Endothelial cell of umbilical vein (primary cell): ENCODE data around the gene RETSAT. TPM values are rescaled to one million over a fixed set of nuclear protein-coding genes. Genes with fewer than 3 reads are reported as not detected.
"Not testable (repeated sequence)": the region's sequence is repeated elsewhere in the genome, so short reads cannot be mapped to it uniquely, and the experiment has no call there.

ENCODE experiments used
- BruUV-seq: library from RNA; stranded (reverse); fragments of 400-500 nt; replicated peaks from 2 replicates; lab custom pipeline; 2021; lab: Mats Ljungman, UMichigan
- CTCF ChIA-PET: fragments of 300-600, 350-600 bp; sonication (Branson Sonifier 250); formaldehyde crosslinking; loops from one replicate; lab custom pipeline; 2021; ENCODE audit warnings: antibody characterized with exemption, inconsistent platforms; lab: Charles Lee
- POLR2A ChIA-PET: fragments of 300-600, 350-600 bp; sonication (Branson Sonifier 250); formaldehyde crosslinking; loops from one replicate; lab custom pipeline; 2021; ENCODE audit warnings: antibody characterized with exemption, inconsistent platforms; lab: Charles Lee
- DNase-seq: peaks from one replicate; pipeline ENCODE4 v3.0.0-alpha.2; 2011; ENCODE audit warnings: low read depth, low spot score
- FAIRE-seq: peaks from 2 replicates; lab custom pipeline; 2011; peaks lifted over from hg19 to GRCh38; lab: Jason Lieb, UNC
- H2AFZ ChIP-seq: 2 replicates; pipeline ENCODE4 v1.6.0; 2012; ENCODE audit warnings: low read depth, low read length, control low read depth, inconsistent platforms
- H3K27ac ChIP-seq: 2 replicates; pipeline ENCODE4 v1.5.1; 2011; ENCODE audit warnings: low read depth, mild to moderate bottlenecking, control low read depth, low read length, moderate library complexity; ENCODE audit not compliant: insufficient read depth
- H3K27me3 ChIP-seq, 2 experiments: 2 replicates each; pipeline versions ENCODE4 v1.6.0 to v1.6.1; 2011; ENCODE audit warnings: low read length in 2 of 2, mixed read lengths in 1 of 2; ENCODE audit not compliant: control insufficient read depth in 2 of 2, insufficient read depth in 2 of 2
- H3K36me3 ChIP-seq, 2 experiments: 2 replicates in 1 of 2; 3 replicates in 1 of 2; pipeline ENCODE4 v1.5.1; 2011; ENCODE audit warnings: low read length in 2 of 2, mild to moderate bottlenecking in 1 of 2, moderate library complexity in 1 of 2; ENCODE audit not compliant: control insufficient read depth in 2 of 2, insufficient read depth in 2 of 2; ENCODE audit errors: extremely low read depth in 1 of 2
- H3K4me1 ChIP-seq: 3 replicates; pipeline ENCODE4 v1.5.1; 2011; ENCODE audit warnings: mild to moderate bottlenecking, low read length; ENCODE audit not compliant: control insufficient read depth, insufficient read depth; ENCODE audit errors: extremely low read depth
- H3K4me2 ChIP-seq: 2 replicates; pipeline ENCODE4 v1.6.1; 2011; ENCODE audit warnings: low read length, control low read depth, mixed read lengths; ENCODE audit not compliant: insufficient read depth
- H3K4me3 ChIP-seq, 3 experiments: fragments of 200-600 bp in 1 of 3; sonication (generic), shearing (Covaris generic) in 1 of 3; replicated peaks in 1 of 3; 2 replicates each; pipeline ENCODE4 v1.5.1; 2011 to 2016; ENCODE audit warnings: control low read depth in 3 of 3, low read length in 3 of 3, mild to moderate bottlenecking in 2 of 3, inconsistent platforms in 1 of 3, low read depth in 1 of 3, moderate library complexity in 1 of 3; ENCODE audit not compliant: insufficient read depth in 1 of 3
- H3K79me2 ChIP-seq: 2 replicates; pipeline ENCODE4 v1.6.0; 2012; ENCODE audit warnings: low read length, inconsistent platforms; ENCODE audit not compliant: control insufficient read depth, insufficient read depth
- H3K9ac ChIP-seq: replicated peaks from 2 replicates; pipeline ENCODE3; 2011; ENCODE audit warnings: low read length, control low read depth; ENCODE audit not compliant: insufficient read depth; ENCODE audit errors: extremely low read depth
- H3K9me1 ChIP-seq: replicated peaks from 3 replicates; pipeline ENCODE4 v1.6.0; 2011; ENCODE audit warnings: mild to moderate bottlenecking, low read length; ENCODE audit not compliant: control insufficient read depth, insufficient read depth; ENCODE audit errors: extremely low read depth
- H3K9me3 ChIP-seq: replicated peaks from 2 replicates; pipeline ENCODE4 v1.5.1; 2012; ENCODE audit warnings: low read length, inconsistent platforms; ENCODE audit not compliant: control insufficient read depth, insufficient read depth
- H4K20me1 ChIP-seq: replicated peaks from 2 replicates; pipeline ENCODE3; 2011; ENCODE audit warnings: mild to moderate bottlenecking, low read length; ENCODE audit not compliant: control insufficient read depth, insufficient read depth; ENCODE audit errors: extremely low read depth
- CTCF ChIP-seq, 2 donors: IDR thresholded peaks; 1 replicate in 1 of 2; 2 replicates in 1 of 2; pipeline ENCODE4 v1.5.1; 2011; ENCODE audit warnings: low read length in 2 of 2, mild to moderate bottlenecking in 2 of 2, moderate library complexity in 2 of 2, control low read depth in 1 of 2, inconsistent platforms in 1 of 2, low read depth in 1 of 2; ENCODE audit not compliant: insufficient read depth in 1 of 2; ENCODE audit errors: extremely low read depth in 1 of 2
- EZH2 ChIP-seq: IDR thresholded peaks from 2 replicates; pipeline ENCODE4 v1.6.1; 2012; ENCODE audit warnings: borderline replicate concordance, low read depth, mild to moderate bottlenecking, moderate library complexity, low read length, inconsistent platforms; ENCODE audit not compliant: severe bottlenecking
- FOS ChIP-seq: IDR thresholded peaks from 2 replicates; pipeline ENCODE4 v1.6.1; 2011; ENCODE audit warnings: mild to moderate bottlenecking, low read length, moderate library complexity, borderline replicate concordance; ENCODE audit not compliant: insufficient read depth
- GATA2 ChIP-seq: IDR thresholded peaks from 2 replicates; pipeline ENCODE4 v1.7.0; 2011; ENCODE audit warnings: low read depth, mild to moderate bottlenecking, moderate library complexity, mixed read lengths, low read length; ENCODE audit not compliant: insufficient read length, insufficient read depth
- JUN ChIP-seq: IDR thresholded peaks from 2 replicates; pipeline ENCODE4 v1.6.1; 2011; ENCODE audit warnings: borderline replicate concordance, low read depth; ENCODE audit not compliant: insufficient read length, insufficient read depth
- MAX ChIP-seq: IDR thresholded peaks from 2 replicates; pipeline ENCODE4 v1.6.1; 2011; ENCODE audit not compliant: insufficient read depth, insufficient read length
- MYC ChIP-seq: IDR thresholded peaks from one replicate; pipeline ENCODE4 v1.6.1; 2011; ENCODE audit warnings: mild to moderate bottlenecking, low read depth, low read length
- POLR2A ChIP-seq: IDR thresholded peaks from 2 replicates; pipeline ENCODE4 v1.6.1; 2012; ENCODE audit warnings: low read depth, mild to moderate bottlenecking, control low read depth, low read length
- POLR2AphosphoS5 ChIP-seq: IDR thresholded peaks from 2 replicates; pipeline ENCODE4 v1.6.1; 2012; ENCODE audit warnings: low read depth, mild to moderate bottlenecking, control low read depth, low read length, moderate library complexity; ENCODE audit not compliant: insufficient read depth
- dilution Hi-C: fragments of 300-500 bp; cut with MboI; formaldehyde crosslinking; loops from one replicate; pipeline ENCODE4 v1.15.0; 2019; ENCODE audit warnings: low sequenced_read_pairs; ENCODE audit not compliant: extremely low pct_ligation_motif_present
- intact Hi-C: fragments of 100-400 bp; cut with micrococcal nuclease; formaldehyde crosslinking; loops from one replicate; pipeline ENCODE4 v1.10.0; 2022
- polyA plus RNA-seq, 4 experiments: library from polyadenylated mRNA; depleted of rRNA in 3 of 4; stranded (reverse) in 3 of 4; unstranded in 1 of 4; fragments of >200 nt; gene quantifications; 2 replicates each; pipeline versions ENCODE4 v1.2.1 to v1.2.3, GENCODE V29; 2011 to 2012; ENCODE audit warnings: missing spikeins in 1 of 4
- total RNA-seq: library from RNA; stranded (reverse); gene quantifications from 2 replicates; pipeline ENCODE4 v1.2.3, GENCODE V29; 2021

Gene RETSAT
- total and polyA plus RNA-seq, 2 donors (not counting 3 experiments of a cell fraction or from before 2014, with no cell fraction given) = 43.8 to 59.1 TPM

GRCh38 chr2:85318222-85319074 is 35.9 kb downstream of the RETSAT start:
- Histone ChIP-seq H3K36me3 (peaks cover 21 to 27% of the 10 kb centered on the region in 2 experiments), H3K9me3 (no peaks in the 10 kb centered on the region), H4K20me1 (peaks cover 7% of the 10 kb centered on the region), H3K9ac (no peak overlapping the region), H3K27me3 (no peaks in the 10 kb centered on the region), H2AFZ (no peak overlapping the region), H3K4me3 (no peak overlapping the region), H3K4me2 (no peak overlapping the region), H3K4me1 (no peaks in the 10 kb centered on the region), H3K79me2 (peaks cover 43% of the 10 kb centered on the region), H3K27ac (no peak overlapping the region), H3K9me1 (no peaks in the 10 kb centered on the region)
- intact Hi-C loops (no loop called here), dilution Hi-C loops (no loop called here)
- FAIRE-seq (no peak), DNase-seq (no peak)
- CTCF ChIA-PET = interaction anchor here (1.0 to 2.4 kb wide), 4 partner anchors 18 to 251 kb away, joined by 3 to 7 read pairs (median 4); no protein-coding TSS in a partner anchor
- POLR2A ChIA-PET = interaction anchor here (0.7 kb wide), 1 partner anchor 196 kb away, joined by 3 read pairs; no protein-coding TSS in a partner anchor
- TF ChIP-seq EZH2 (no peak), JUN (no peak), FOS (no peak), POLR2A (no peak), MYC (no peak), POLR2AphosphoS5 (no peak), CTCF (IDR thresholded peaks at IDR 0.05; ENCODE audit: extremely low read depth in 1 of 2, insufficient read depth in 1 of 2, low read depth in 1 of 2, low read length in 2 of 2) (no peak), GATA2 (no peak), MAX (no peak)
- BruUV-seq = no TSS peak

GRCh38 chr2:85315921-85316320 is 38.4 kb downstream of the RETSAT start:
- H3K9me1 ChIP-seq, BruUV-seq, dilution Hi-C loops, FAIRE-seq, POLR2A ChIA-PET, H3K27ac ChIP-seq, H3K9ac ChIP-seq, H2AFZ ChIP-seq, H3K9me3 ChIP-seq, DNase-seq, H4K20me1 ChIP-seq, H3K4me2 ChIP-seq, H3K4me1 ChIP-seq, H3K27me3 ChIP-seq, H3K4me3 ChIP-seq, intact Hi-C loops: not testable (repeated sequence)
- CTCF ChIA-PET = interaction anchor here (2.4 kb wide), 1 partner anchor 236 kb away, joined by 7 read pairs; no protein-coding TSS in a partner anchor
- peaks cover 20% of the 10 kb centered on the region for H3K79me2 ChIP-seq
- peaks cover 6 to 19% of the 10 kb centered on the region in 2 experiments for H3K36me3 ChIP-seq
